Retinal pigment epithelial cell (primary cell): ENCODE data around the gene PBX3.

ENCODE experiments used
- DNase-seq: peaks from one replicate; pipeline ENCODE4 v3.0.0-alpha.2; 2010; ENCODE audit warnings: low read depth
- H3K4me3 ChIP-seq: 2 replicates; pipeline ENCODE4 v1.5.1; 2011; ENCODE audit warnings: mild to moderate bottlenecking, low read length, control low read depth, moderate library complexity
- TF ChIP-seq, protein P1 (sequence below): conservative IDR thresholded peaks from 2 replicates; pipeline ENCODE4 v1.5.1; 2011; ENCODE audit warnings: low read depth, low read length, control low read depth, inconsistent platforms

PBX3 gene

DNA sequence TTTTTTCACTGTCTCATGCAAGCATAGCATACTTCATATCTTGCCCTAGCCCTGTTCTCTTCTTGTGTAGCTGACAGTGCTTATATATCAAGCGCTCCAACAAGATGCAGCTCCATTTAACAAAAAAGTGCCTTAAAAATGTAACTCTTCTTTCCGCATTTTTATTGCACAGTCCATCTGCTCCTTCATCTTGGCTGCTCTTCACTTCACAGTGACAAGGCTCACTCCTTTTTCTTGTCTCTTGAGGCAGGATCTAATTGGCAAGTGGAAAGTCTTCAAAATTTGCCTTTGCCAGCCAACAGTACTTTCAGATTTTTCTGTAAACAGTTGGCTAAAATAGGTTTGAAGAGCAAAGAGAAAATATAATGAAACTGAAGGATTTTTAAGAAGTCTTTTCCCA, 161.8 kb downstream of the PBX3 start:
- no peak for DNase-seq

DNA sequence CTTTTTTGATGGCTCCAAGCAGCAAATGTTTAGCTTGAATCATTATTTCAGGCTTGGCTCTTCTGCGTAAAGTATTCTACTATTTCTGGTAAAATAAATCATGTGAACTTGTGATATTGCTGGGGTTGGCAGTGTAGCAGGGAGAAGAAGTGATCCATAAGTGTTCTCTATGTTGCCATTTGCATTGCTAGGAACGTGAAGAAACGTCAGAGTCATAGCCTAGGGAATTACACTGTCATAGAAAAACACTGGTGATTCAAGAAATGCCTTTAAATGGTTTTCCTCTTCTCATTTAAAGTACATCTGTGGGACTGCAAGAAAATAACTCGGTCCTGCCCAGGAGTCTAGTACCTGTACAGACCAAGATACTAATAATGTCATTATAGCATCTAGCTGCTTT, 162.3 kb downstream of the PBX3 start:
- no peak for DNase-seq
- TF ChIP-seq, protein P1, sequence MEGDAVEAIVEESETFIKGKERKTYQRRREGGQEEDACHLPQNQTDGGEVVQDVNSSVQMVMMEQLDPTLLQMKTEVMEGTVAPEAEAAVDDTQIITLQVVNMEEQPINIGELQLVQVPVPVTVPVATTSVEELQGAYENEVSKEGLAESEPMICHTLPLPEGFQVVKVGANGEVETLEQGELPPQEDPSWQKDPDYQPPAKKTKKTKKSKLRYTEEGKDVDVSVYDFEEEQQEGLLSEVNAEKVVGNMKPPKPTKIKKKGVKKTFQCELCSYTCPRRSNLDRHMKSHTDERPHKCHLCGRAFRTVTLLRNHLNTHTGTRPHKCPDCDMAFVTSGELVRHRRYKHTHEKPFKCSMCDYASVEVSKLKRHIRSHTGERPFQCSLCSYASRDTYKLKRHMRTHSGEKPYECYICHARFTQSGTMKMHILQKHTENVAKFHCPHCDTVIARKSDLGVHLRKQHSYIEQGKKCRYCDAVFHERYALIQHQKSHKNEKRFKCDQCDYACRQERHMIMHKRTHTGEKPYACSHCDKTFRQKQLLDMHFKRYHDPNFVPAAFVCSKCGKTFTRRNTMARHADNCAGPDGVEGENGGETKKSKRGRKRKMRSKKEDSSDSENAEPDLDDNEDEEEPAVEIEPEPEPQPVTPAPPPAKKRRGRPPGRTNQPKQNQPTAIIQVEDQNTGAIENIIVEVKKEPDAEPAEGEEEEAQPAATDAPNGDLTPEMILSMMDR = no peak
- no peak overlapping the region for H3K4me3 ChIP-seq

More for the DNA sequence above, 161.8 kb downstream of the PBX3 start:
- no peak overlapping the region for H3K4me3 ChIP-seq
- TF ChIP-seq, protein P1 = no peak

DNA sequence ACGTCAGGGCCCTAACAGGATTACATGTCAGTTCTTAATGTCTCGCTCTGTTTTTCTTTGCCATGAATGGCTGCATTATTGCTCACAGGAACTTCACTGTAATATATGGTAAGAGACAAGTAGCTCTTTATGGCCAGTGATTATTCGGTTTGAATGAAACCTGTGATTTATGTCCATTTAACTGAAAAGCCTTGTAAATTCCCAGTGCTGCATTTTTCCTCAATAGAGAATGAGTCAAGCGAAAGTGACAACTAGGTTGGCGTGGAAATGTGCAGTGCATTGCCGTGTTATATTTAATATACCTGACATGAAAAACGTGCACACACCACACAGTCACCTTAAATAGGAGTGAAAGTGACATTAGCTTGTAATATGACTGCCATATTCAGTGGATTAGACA, 163.1 kb downstream of the PBX3 start:
- no peak overlapping the region for H3K4me3 ChIP-seq
- no peak for DNase-seq
- TF ChIP-seq, protein P1 = no peak

DNA sequence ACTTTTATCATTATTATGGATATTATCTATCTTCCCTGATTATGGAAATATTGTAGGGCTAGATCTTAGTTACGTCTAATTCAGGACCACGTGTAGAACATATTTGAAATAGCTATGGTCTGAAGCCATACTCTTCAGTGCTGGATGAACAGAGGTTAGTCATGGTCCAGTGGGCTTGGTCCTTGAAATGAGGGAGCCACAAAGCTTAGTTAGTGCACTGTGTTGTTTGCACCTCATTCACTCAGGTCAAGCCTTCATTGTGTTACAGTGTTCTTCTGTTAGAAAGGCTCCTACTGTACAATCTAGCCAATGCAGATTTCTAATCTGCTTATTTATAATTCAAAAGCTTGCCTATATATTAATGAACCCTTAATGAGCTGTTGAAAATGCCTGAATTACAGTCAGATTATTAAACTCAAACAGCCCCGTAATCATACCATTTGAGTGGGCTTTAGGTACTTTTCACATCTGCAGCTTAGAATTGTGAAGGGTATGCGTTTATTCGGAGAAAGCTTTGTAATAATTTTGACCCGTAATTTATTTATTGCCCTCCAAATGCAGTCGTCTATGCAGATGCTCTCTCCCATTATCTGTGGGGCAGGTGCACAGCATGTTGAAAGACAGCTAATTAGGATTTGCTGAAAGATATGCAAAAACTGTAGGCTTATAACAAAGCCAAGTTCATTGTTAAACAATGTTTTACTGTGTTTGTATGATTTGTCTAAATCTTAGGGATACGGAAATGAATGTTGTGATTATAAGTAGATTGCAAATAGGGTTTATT, 164.9 kb downstream of the PBX3 start:
- H3K4me3 ChIP-seq = no peak overlapping the region
- TF ChIP-seq, protein P1 = no peak
- peak; percentile 68 for DNase-seq

DNA sequence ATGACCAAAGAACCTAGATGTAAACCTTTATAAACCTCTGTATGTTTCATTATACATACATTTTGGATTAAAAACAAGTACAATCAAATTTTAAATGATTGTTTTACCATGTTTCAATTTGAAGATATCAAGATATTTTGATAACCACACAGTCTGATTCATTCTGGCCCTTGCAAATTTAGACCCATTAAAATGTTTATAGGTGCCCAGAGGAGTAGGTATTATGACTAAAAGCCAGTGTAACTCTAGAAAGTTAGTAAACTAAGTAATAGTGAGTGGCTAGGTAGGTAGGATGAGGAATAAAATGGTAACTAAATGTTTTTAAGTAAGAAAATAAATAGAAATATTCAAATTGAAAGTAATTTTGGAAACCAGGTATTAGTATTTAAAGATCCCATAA, 165.5 kb downstream of the PBX3 start:
- TF ChIP-seq, protein P1 = no peak
- DNase-seq = no peak

DNA sequence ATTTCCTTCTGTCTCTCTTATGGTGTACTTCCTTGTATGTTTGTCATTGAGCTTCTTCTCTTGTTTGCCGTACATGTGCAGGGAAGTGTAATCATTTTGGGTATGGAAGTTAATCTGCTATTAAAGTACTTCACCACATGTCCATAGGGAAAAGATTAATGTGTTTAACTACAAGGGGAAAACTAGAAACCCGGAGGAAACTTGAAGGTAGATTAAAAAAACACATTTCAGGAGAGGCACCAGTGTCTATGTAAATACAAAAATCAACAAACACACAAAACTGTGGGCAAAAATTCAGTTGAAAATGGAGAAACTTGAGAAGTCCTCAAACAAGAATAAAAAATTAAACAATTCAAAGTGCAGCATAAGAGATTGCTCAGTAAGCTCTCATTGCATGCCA, 166.4 kb downstream of the PBX3 start:
- TF ChIP-seq, protein P1 = no peak
- H3K4me3 ChIP-seq = no peak overlapping the region

More for the DNA sequence above, 165.5 kb downstream of the PBX3 start:
- H3K4me3 ChIP-seq = no peak overlapping the region

DNA sequence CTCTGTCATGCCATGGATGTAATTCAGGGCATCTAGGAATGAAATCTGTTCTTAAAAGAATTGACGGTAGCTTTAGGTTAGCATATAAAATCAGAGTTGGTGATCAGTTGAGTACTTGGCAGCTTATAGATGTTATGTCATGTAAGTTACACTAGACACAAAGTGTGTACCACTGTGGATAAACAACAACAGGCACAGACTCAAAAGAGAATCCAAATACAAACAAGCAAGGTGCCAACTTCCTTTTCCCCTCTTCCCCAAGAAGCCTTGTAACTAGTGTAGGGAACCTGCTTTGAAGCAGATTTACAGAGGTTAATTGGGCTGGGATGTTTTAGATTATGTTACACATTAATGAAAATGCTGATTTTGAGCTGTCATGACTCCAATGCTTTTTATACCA, 167.2 kb downstream of the PBX3 start:
- no peak overlapping the region for H3K4me3 ChIP-seq
- TF ChIP-seq, protein P1 = no peak
- DNase-seq = no peak

More for the DNA sequence above, 166.4 kb downstream of the PBX3 start:
- DNase-seq = no peak
